OCI-LY7 (cell line): ENCODE results near the gene RCC1. TPM values are rescaled to one million over a fixed set of nuclear protein-coding genes. Genes with fewer than 3 reads are reported as not detected.
"Not testable (repeated sequence)": the region's sequence is repeated elsewhere in the genome, so short reads cannot be mapped to it uniquely, and the experiment has no call there.

Experiments used
- BruUV-seq: library from RNA; stranded (reverse); fragments of 400-500 nt; replicated peaks from 2 replicates; lab custom pipeline; 2021; lab: Mats Ljungman, UMichigan
- CTCF ChIA-PET: fragments of 300-600 bp; sonication (Branson Sonifier 250); formaldehyde crosslinking; loops from one replicate; lab custom pipeline; 2022; ENCODE audit warnings: antibody characterized with exemption; ENCODE audit not compliant: unreplicated experiment; lab: Charles Lee
- POLR2A ChIA-PET: fragments of 300-600 bp; sonication (Branson Sonifier 250); formaldehyde crosslinking; loops from one replicate; lab custom pipeline; 2022; ENCODE audit warnings: antibody characterized with exemption; lab: Charles Lee
- DNase-seq: peaks from one replicate; pipeline ENCODE4 v3.0.0-alpha.2; 2015; ENCODE audit warnings: low spot score
- H2AFZ ChIP-seq: fragments of 200-600 bp; sonication (generic), shearing (Covaris generic); 2 replicates; pipeline ENCODE4 v1.6.1; 2014; ENCODE audit warnings: mild to moderate bottlenecking, antibody characterized with exemption, low read length, moderate library complexity
- H3K27ac ChIP-seq: fragments of 200-600 bp; sonication (generic); 2 replicates; pipeline ENCODE4 v1.5.1; 2014; ENCODE audit warnings: mixed run types, low read depth, mild to moderate bottlenecking, moderate library complexity, low read length, inconsistent platforms; ENCODE audit not compliant: poor library complexity, severe bottlenecking
- H3K36me3 ChIP-seq: fragments of 200-600 bp; sonication (generic); 2 replicates; pipeline ENCODE4 v1.6.1; 2014; ENCODE audit warnings: mild to moderate bottlenecking, antibody characterized with exemption, low read length, moderate library complexity, mixed read lengths; ENCODE audit not compliant: insufficient read depth
- H3K4me1 ChIP-seq: fragments of 200-600 bp; sonication (generic); 2 replicates; pipeline ENCODE4 v1.5.1; 2014; ENCODE audit warnings: mild to moderate bottlenecking, low read length; ENCODE audit not compliant: insufficient read depth, poor library complexity, severe bottlenecking
- H3K4me2 ChIP-seq: fragments of 200-600 bp; sonication (generic); 2 replicates; pipeline ENCODE4 v1.6.1; 2014; ENCODE audit warnings: mild to moderate bottlenecking, low read length
- H3K4me3 ChIP-seq: fragments of 200-600 bp; sonication (generic); 2 replicates; pipeline ENCODE4 v1.5.1; 2014; ENCODE audit warnings: mild to moderate bottlenecking, low read depth, low read length; ENCODE audit not compliant: poor library complexity, severe bottlenecking
- H3K79me2 ChIP-seq: fragments of 200-600 bp; sonication (generic); 2 replicates; pipeline ENCODE4 v1.6.1; 2016; ENCODE audit warnings: low read depth, mild to moderate bottlenecking, low read length, moderate library complexity, mixed read lengths; ENCODE audit not compliant: insufficient read depth
- H3K9me2 ChIP-seq: fragments of 200-600 bp; sonication (generic); 2 replicates; pipeline ENCODE4 v1.6.1; 2016; ENCODE audit warnings: mild to moderate bottlenecking, low read length, mixed read lengths; ENCODE audit not compliant: insufficient read depth
- H3K9me3 ChIP-seq: fragments of 200-600 bp; sonication (generic); 2 replicates; pipeline ENCODE4 v1.6.1; 2014; ENCODE audit warnings: mild to moderate bottlenecking, mixed run types, low read length, mixed read lengths
- H4K20me1 ChIP-seq: fragments of 200-600 bp; sonication (generic); 2 replicates; pipeline ENCODE4 v1.6.1; 2014; ENCODE audit warnings: mild to moderate bottlenecking, antibody characterized with exemption, low read length, moderate library complexity, mixed read lengths; ENCODE audit not compliant: insufficient read depth
- EZH2phosphoT487 ChIP-seq: fragments of 200-600 bp; sonication (generic); IDR thresholded peaks from 2 replicates; pipeline ENCODE4 v1.6.1; 2018; ENCODE audit warnings: low read depth, borderline replicate concordance, mild to moderate bottlenecking, mixed run types, antibody characterized with exemption, low read length, moderate library complexity, mixed read lengths
- intact Hi-C: fragments of 100-400 bp; cut with micrococcal nuclease; formaldehyde crosslinking; loops from one replicate; pipeline ENCODE4 v1.10.0; 2022; ENCODE audit not compliant: unreplicated experiment
- total RNA-seq, 2 experiments: library from RNA; depleted of rRNA in 1 of 2; stranded (reverse); fragments of >200 nt in 1 of 2; shearing (Covaris generic) in 1 of 2; gene quantifications; 2 replicates each; pipeline ENCODE4 v1.2.3, GENCODE V29; 2014 to 2022
- TF ChIP-seq, protein P1 (sequence below): fragments of 200-600 bp; sonication (generic); conservative IDR thresholded peaks from 2 replicates; pipeline ENCODE4 v1.5.1; 2014; ENCODE audit warnings: mild to moderate bottlenecking, antibody characterized with exemption, low read length, moderate library complexity, mixed read lengths

RCC1 gene
- total RNA-seq, 2 experiments from 2014 or later, result 87.6 to 108 TPM

DNA sequence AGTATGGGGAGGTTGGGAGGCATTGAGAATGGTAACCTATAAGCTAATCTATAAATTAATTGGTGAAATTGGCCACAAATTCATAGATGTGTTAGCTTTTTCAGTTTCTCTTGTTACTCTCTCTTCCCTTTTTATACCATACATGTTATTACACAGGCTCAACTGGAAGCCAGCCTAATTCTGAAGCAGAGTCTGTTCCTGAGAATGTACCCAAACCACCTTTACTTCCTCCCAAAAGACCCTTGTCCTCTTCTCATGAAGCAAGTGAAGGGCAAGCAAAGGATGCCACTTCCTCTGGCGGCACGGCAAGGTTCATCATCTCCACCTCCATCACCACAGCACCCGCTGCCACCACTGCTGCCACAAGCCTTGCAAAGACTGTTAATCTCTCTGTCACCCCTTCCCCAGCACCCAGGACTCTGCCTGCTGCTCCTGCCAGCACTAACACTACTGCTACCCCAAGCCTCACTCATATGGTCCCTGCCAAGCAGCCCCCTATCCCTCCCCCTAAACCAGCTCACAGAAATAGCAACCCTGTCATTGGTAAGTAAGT is 39.5 kb upstream of the RCC1 start:
- Histone ChIP-seq H4K20me1 (no peaks in the 10 kb centered on the region), H3K79me2 (no peaks in the 10 kb centered on the region), H3K4me2 (no peak overlapping the region), H3K9me3 (no peaks in the 10 kb centered on the region), H3K27ac (no peak overlapping the region), H3K4me3 (no peak overlapping the region), H3K36me3 (peaks cover 26% of the 10 kb centered on the region), H3K4me1 (no peaks in the 10 kb centered on the region), H2AFZ (no peak overlapping the region), H3K9me2 (no peaks in the 10 kb centered on the region)
- intact Hi-C loops, result no loop called here
- no TSS peak for BruUV-seq
- POLR2A ChIA-PET, result no interaction called here
- no peak for DNase-seq
- CTCF ChIA-PET, result no interaction called here
- no peak for TF ChIP-seq EZH2phosphoT487
- TF ChIP-seq, protein P1, sequence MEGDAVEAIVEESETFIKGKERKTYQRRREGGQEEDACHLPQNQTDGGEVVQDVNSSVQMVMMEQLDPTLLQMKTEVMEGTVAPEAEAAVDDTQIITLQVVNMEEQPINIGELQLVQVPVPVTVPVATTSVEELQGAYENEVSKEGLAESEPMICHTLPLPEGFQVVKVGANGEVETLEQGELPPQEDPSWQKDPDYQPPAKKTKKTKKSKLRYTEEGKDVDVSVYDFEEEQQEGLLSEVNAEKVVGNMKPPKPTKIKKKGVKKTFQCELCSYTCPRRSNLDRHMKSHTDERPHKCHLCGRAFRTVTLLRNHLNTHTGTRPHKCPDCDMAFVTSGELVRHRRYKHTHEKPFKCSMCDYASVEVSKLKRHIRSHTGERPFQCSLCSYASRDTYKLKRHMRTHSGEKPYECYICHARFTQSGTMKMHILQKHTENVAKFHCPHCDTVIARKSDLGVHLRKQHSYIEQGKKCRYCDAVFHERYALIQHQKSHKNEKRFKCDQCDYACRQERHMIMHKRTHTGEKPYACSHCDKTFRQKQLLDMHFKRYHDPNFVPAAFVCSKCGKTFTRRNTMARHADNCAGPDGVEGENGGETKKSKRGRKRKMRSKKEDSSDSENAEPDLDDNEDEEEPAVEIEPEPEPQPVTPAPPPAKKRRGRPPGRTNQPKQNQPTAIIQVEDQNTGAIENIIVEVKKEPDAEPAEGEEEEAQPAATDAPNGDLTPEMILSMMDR, result no peak

DNA sequence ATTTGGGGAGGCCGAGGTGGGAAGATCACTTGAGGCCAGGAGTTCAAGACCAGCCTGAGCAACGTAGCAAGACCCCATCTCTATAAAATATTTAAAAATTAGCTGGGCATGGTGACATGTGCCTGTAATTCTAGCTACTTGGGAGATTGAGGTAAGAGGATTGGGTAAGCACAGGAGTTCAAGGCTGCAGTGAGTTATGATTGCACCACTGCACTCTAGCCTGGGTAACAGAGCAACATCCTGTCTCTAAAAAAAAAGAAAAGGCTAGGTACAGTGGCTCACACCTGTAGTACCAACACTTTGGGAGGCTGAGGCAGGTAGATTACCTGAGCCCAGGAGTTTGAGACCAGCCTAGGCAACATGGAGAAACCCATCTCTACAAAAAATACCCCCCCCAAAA is 35.7 kb upstream of the RCC1 start:
- Histone ChIP-seq H3K79me2 (no peaks in the 10 kb centered on the region), H3K4me1 (no peaks in the 10 kb centered on the region), H3K9me3 (no peaks in the 10 kb centered on the region), H2AFZ (no peak overlapping the region), H3K4me2 (no peak overlapping the region), H3K4me3 (no peak overlapping the region), H3K9me2 (no peaks in the 10 kb centered on the region), H3K36me3 (peaks cover 33% of the 10 kb centered on the region), H3K27ac (no peak overlapping the region), H4K20me1 (no peaks in the 10 kb centered on the region)
- ChIA-PET POLR2A (no interaction called here), CTCF (no interaction called here)
- intact Hi-C loops, result no loop called here
- BruUV-seq, result no TSS peak
- TF ChIP-seq, protein P1, result no peak
- no peak for DNase-seq

DNA sequence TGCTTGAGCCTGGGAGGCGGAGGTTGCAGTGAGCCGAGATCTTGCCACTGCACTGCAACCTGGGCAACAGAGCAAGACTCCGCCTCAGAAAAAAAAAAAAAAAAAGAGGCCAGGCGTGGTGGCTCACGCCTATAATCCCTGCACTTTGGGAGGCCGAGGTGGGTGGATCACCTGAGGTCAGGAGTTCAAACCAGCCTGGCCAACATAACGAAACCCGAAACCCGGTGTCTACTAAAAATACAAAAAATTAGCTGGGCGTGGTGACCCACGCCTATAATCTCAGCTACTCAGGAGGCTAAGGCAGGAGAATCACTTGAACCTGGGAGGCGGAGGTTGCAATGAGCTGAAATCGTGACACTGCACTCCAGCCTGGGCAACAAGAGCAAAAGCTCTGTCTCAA is 26.3 kb upstream of the RCC1 start:
- H3K27ac ChIP-seq, H3K9me3 ChIP-seq, H3K4me1 ChIP-seq, H3K4me3 ChIP-seq, H2AFZ ChIP-seq, H4K20me1 ChIP-seq, BruUV-seq, H3K4me2 ChIP-seq, H3K79me2 ChIP-seq, intact Hi-C loops, H3K9me2 ChIP-seq, CTCF ChIA-PET, DNase-seq: not testable (repeated sequence)
- H3K36me3 ChIP-seq, result peaks cover 56% of the 10 kb centered on the region
- POLR2A ChIA-PET, result interaction anchor here (0.5 to 1.2 kb wide), 2 partner anchors 26 to 200 kb away, joined by 3 read pairs; no protein-coding TSS in a partner anchor
